H9 (cell line): ENCODE measurements around the gene PAMR1. TPM values are rescaled to one million over a fixed set of nuclear protein-coding genes. Genes with fewer than 3 reads are reported as not detected.

Experiments
- DNase-seq: peaks from one replicate; pipeline ENCODE4 v3.0.0-alpha.2; 2017
- H2AFZ ChIP-seq: one replicate; pipeline ENCODE4 v1.6.1; 2013; ENCODE audit warnings: mild to moderate bottlenecking, low read length, control low read depth, moderate library complexity
- H2AK5ac ChIP-seq: 2 replicates; pipeline ENCODE4 v1.6.1; 2013; ENCODE audit warnings: low read length, control low read depth, mixed read lengths; ENCODE audit not compliant: insufficient read length
- H2BK120ac ChIP-seq: one replicate; pipeline ENCODE4 v1.6.1; 2013; ENCODE audit warnings: low read depth, mild to moderate bottlenecking, low read length, control low read depth, inconsistent platforms; ENCODE audit not compliant: poor library complexity, severe bottlenecking
- H2BK12ac ChIP-seq: 2 replicates; pipeline ENCODE4 v1.6.1; 2013; ENCODE audit warnings: low read length, control low read depth, mixed read lengths, low read depth; ENCODE audit not compliant: insufficient read length
- H2BK15ac ChIP-seq: 2 replicates; pipeline ENCODE4 v1.6.1; 2013; ENCODE audit warnings: low read depth, low read length, control low read depth
- H2BK20ac ChIP-seq: one replicate; pipeline ENCODE4 v1.6.1; 2013; ENCODE audit warnings: low read depth, mild to moderate bottlenecking, low read length, control low read depth, inconsistent platforms; ENCODE audit not compliant: poor library complexity, severe bottlenecking
- H2BK5ac ChIP-seq: 2 replicates; pipeline ENCODE4 v1.6.1; 2013; ENCODE audit warnings: low read length, control low read depth, mixed read lengths; ENCODE audit not compliant: insufficient read length
- H3K14ac ChIP-seq: 2 replicates; pipeline ENCODE4 v1.6.1; 2013; ENCODE audit warnings: low read length, control low read depth; ENCODE audit not compliant: insufficient read depth
- H3K18ac ChIP-seq: 2 replicates; pipeline ENCODE4 v1.6.1; 2013; ENCODE audit warnings: low read depth, mild to moderate bottlenecking, mixed read lengths, low read length, control low read depth; ENCODE audit not compliant: insufficient read length
- H3K23ac ChIP-seq: 2 replicates; pipeline ENCODE4 v1.6.1; 2013; ENCODE audit warnings: low read length, control low read depth, mixed read lengths, low read depth; ENCODE audit not compliant: insufficient read length
- H3K23me2 ChIP-seq: 2 replicates; pipeline ENCODE4 v1.6.1; 2013; ENCODE audit warnings: low read depth, mild to moderate bottlenecking, mixed read lengths, low read length, control low read depth; ENCODE audit not compliant: insufficient read length, poor library complexity, severe bottlenecking
- H3K27ac ChIP-seq: 2 replicates; pipeline ENCODE4 v1.5.1; 2013; ENCODE audit warnings: low read length, control low read depth, mixed read lengths, low read depth; ENCODE audit not compliant: insufficient read length
- H3K27me3 ChIP-seq: 2 replicates; pipeline ENCODE4 v1.6.1; 2013; ENCODE audit warnings: low read length, control low read depth, inconsistent platforms; ENCODE audit not compliant: insufficient read depth
- H3K4ac ChIP-seq: 2 replicates; pipeline ENCODE4 v1.6.1; 2013; ENCODE audit warnings: low read depth, mild to moderate bottlenecking, control low read depth, inconsistent platforms, low read length, moderate library complexity
- H3K4me1 ChIP-seq: 2 replicates; pipeline ENCODE4 v1.6.1; 2013; ENCODE audit warnings: low read length, control low read depth, inconsistent platforms; ENCODE audit not compliant: insufficient read depth
- H3K4me2 ChIP-seq: 2 replicates; pipeline ENCODE4 v1.6.1; 2013; ENCODE audit warnings: low read length, control low read depth, mixed read lengths; ENCODE audit not compliant: insufficient read length, insufficient read depth
- H3K56ac ChIP-seq: 2 replicates; pipeline ENCODE4 v1.6.1; 2013; ENCODE audit warnings: low read depth, mild to moderate bottlenecking, mixed read lengths, low read length, control low read depth; ENCODE audit not compliant: insufficient read length
- H3K79me1 ChIP-seq: 2 replicates; pipeline ENCODE4 v1.6.1; 2013; ENCODE audit warnings: low read depth, mild to moderate bottlenecking, moderate library complexity, low read length, control low read depth, inconsistent platforms; ENCODE audit not compliant: insufficient read depth, poor library complexity, severe bottlenecking
- H3K79me2 ChIP-seq: 2 replicates; pipeline ENCODE4 v1.6.1; 2013; ENCODE audit warnings: low read length, control low read depth, inconsistent platforms; ENCODE audit not compliant: insufficient read depth
- H3K9ac ChIP-seq: 2 replicates; pipeline ENCODE4 v1.6.1; 2013; ENCODE audit warnings: low read length, control low read depth, mixed read lengths; ENCODE audit not compliant: insufficient read length; ENCODE audit errors: extremely low read depth
- H3K9me3 ChIP-seq: one replicate; pipeline ENCODE4 v1.6.1; 2013; ENCODE audit warnings: low read depth, low read length, inconsistent platforms; ENCODE audit not compliant: control insufficient read depth
- H3T11ph ChIP-seq: one replicate; pipeline ENCODE4 v1.6.1; 2013; ENCODE audit warnings: mild to moderate bottlenecking, low read length, control low read depth, inconsistent platforms
- H4K20me1 ChIP-seq: one replicate; pipeline ENCODE4 v1.6.1; 2013; ENCODE audit not compliant: control insufficient read depth, insufficient read length, insufficient read depth
- H4K5ac ChIP-seq: 2 replicates; pipeline ENCODE4 v1.6.1; 2013; ENCODE audit warnings: low read depth, mild to moderate bottlenecking, mixed read lengths, low read length, control low read depth; ENCODE audit not compliant: insufficient read length
- H4K8ac ChIP-seq: replicated peaks from 2 replicates; pipeline ENCODE4 v1.6.1; 2013; ENCODE audit warnings: low read length, control low read depth, mixed read lengths, low read depth; ENCODE audit not compliant: insufficient read length
- H4K91ac ChIP-seq: 2 replicates; pipeline ENCODE4 v1.6.1; 2013; ENCODE audit warnings: low read depth, mild to moderate bottlenecking, moderate library complexity, mixed read lengths, low read length, control low read depth; ENCODE audit not compliant: insufficient read length
- H3K27ac Mint-ChIP-seq, 3 experiments: 2 replicates in 2 of 3; 3 replicates in 1 of 3; pipeline ENCODE4 v1.8.0; 2020 to 2021; ENCODE audit warnings: mixed read lengths in 3 of 3, mild to moderate bottlenecking in 1 of 3, moderate library complexity in 1 of 3
- H3K27me3 Mint-ChIP-seq: 2 replicates; pipeline ENCODE4 v1.8.0; 2021; ENCODE audit warnings: low read depth, mild to moderate bottlenecking, moderate library complexity, mixed read lengths
- H3K36me3 Mint-ChIP-seq, 3 experiments: 2 replicates in 2 of 3; 3 replicates in 1 of 3; pipeline ENCODE4 v1.8.0; 2020 to 2021; ENCODE audit warnings: low read depth in 3 of 3, mixed read lengths in 3 of 3; ENCODE audit not compliant: insufficient read depth in 1 of 3
- H3K4me1 Mint-ChIP-seq, 2 experiments: 2 replicates each; pipeline ENCODE4 v1.8.0; 2020; ENCODE audit warnings: mixed read lengths in 2 of 2
- H3K4me3 Mint-ChIP-seq, 2 experiments: 2 replicates in 1 of 2; 3 replicates in 1 of 2; pipeline ENCODE4 v1.8.0; 2020 to 2021; ENCODE audit warnings: mild to moderate bottlenecking in 2 of 2, mixed read lengths in 2 of 2, moderate library complexity in 1 of 2
- H3K9me3 Mint-ChIP-seq, 2 experiments: 2 replicates in 1 of 2; 3 replicates in 1 of 2; pipeline ENCODE4 v1.8.0; 2020; ENCODE audit warnings: mild to moderate bottlenecking in 2 of 2, mixed read lengths in 2 of 2, moderate library complexity in 1 of 2
- WGBS: extraction: QIAGEN DNeasy Blood & Tissue Kit; methylation state at CpG from one replicate; pipeline ENCODE4 v1.1.7; 2013; ENCODE audit warnings: missing lambda C conversion rate, low lambda C conversion rate, mixed read lengths; ENCODE audit not compliant: insufficient read length; ENCODE audit errors: extremely low coverage; 5-methylcytosine and 5-hydroxymethylcytosine counted together
- total RNA-seq: library from RNA; stranded (reverse); gene quantifications from 2 replicates; pipeline ENCODE4 v1.2.1, GENCODE V29; 2021
- TF ChIP-seq, protein P1 (sequence below): fragments of 200-600 bp; sonication (generic); conservative IDR thresholded peaks from 3 replicates; pipeline ENCODE4 v1.8.0; 2021; ENCODE audit warnings: antibody characterized with exemption, mild to moderate bottlenecking

PAMR1 gene
- total RNA-seq, 1 experiment from 2014 or later = 2.4 TPM

DNA sequence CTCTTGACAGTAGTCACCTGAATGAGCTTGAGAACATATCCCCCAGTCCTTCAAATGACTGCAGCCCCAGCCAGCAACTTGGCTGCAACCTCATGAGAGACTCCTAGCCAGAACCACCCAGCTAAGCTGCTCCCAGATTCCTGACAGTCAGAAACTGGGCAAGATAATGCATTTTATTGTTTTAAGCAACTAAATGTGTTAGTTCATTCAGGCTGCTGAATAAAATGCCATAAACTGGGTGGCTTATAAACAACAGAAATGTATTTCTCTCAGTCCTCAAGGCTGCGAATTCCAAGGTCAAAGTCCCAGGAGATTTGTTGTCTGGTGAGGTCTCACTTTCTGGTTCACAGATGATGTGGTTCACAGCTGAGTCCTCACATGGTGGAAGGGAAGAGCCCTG, 5.8 kb upstream of the PAMR1 start:
- Mint-ChIP-seq H3K36me3 (peaks cover 0 to 9% (median 0%) of the 10 kb centered on the region in 3 experiments; a peak in 2 of 7 replicates), H3K4me3 (no peak overlapping the region), H3K9me3 (peaks cover 1 to 10% of the 10 kb centered on the region in 2 experiments; a peak in 2 of 5 replicates), H3K27ac (peak overlapping the region in 1 of 3 experiments; percentile 54; a peak in 2 of 7 replicates), H3K4me1 (peaks cover 16 to 17% of the 10 kb centered on the region in 2 experiments; a peak in 3 of 4 replicates), H3K27me3 (peaks cover 28% of the 10 kb centered on the region)
- Histone ChIP-seq H3K27me3 (no peaks in the 10 kb centered on the region), H3K4me1 (peaks cover under 1% of the 10 kb centered on the region; the same call in 1 of the 2 replicates), H3K9me3 (no peaks in the 10 kb centered on the region), H3K14ac (no peak overlapping the region), H3K79me1 (no peaks in the 10 kb centered on the region), H2BK5ac (no peak overlapping the region), H3K23me2 (peaks cover under 1% of the 10 kb centered on the region), H4K8ac (no peak overlapping the region), H3K9ac (no peak overlapping the region), H3K18ac (no peak overlapping the region), H4K91ac (no peak overlapping the region), H3K27ac (no peak overlapping the region), H3T11ph (no peak overlapping the region), H3K4ac (no peak overlapping the region), H3K4me2 (no peak overlapping the region), H3K56ac (no peak overlapping the region), H4K20me1 (no peaks in the 10 kb centered on the region), H3K79me2 (no peaks in the 10 kb centered on the region), H2BK120ac (no peak overlapping the region), H2BK12ac (no peak overlapping the region), H2AK5ac (no peak overlapping the region), H2BK15ac (no peak overlapping the region), H4K5ac (no peak overlapping the region), H3K23ac (no peak overlapping the region), H2BK20ac (no peak overlapping the region), H2AFZ (no peak overlapping the region)
- TF ChIP-seq, protein P1, sequence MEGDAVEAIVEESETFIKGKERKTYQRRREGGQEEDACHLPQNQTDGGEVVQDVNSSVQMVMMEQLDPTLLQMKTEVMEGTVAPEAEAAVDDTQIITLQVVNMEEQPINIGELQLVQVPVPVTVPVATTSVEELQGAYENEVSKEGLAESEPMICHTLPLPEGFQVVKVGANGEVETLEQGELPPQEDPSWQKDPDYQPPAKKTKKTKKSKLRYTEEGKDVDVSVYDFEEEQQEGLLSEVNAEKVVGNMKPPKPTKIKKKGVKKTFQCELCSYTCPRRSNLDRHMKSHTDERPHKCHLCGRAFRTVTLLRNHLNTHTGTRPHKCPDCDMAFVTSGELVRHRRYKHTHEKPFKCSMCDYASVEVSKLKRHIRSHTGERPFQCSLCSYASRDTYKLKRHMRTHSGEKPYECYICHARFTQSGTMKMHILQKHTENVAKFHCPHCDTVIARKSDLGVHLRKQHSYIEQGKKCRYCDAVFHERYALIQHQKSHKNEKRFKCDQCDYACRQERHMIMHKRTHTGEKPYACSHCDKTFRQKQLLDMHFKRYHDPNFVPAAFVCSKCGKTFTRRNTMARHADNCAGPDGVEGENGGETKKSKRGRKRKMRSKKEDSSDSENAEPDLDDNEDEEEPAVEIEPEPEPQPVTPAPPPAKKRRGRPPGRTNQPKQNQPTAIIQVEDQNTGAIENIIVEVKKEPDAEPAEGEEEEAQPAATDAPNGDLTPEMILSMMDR = no peak
- DNase-seq = no peak
- no CpG with 5 or more reads among the region's 1 CpG for WGBS
